Measurements from ENCODE around the gene IFFO2. TPM values are rescaled to one million over a fixed set of nuclear protein-coding genes. Genes with fewer than 3 reads are reported as not detected.
A peak's percentile ranks its signal among the peaks of the same experiment; 100 is the strongest.

The IFFO2 gene
- total and polyA plus RNA-seq, 2 of the 13 experiments (the other 11 are each of a cell fraction or from before 2014, with no cell fraction given), result 7.3 to 16.7 TPM

DNA sequence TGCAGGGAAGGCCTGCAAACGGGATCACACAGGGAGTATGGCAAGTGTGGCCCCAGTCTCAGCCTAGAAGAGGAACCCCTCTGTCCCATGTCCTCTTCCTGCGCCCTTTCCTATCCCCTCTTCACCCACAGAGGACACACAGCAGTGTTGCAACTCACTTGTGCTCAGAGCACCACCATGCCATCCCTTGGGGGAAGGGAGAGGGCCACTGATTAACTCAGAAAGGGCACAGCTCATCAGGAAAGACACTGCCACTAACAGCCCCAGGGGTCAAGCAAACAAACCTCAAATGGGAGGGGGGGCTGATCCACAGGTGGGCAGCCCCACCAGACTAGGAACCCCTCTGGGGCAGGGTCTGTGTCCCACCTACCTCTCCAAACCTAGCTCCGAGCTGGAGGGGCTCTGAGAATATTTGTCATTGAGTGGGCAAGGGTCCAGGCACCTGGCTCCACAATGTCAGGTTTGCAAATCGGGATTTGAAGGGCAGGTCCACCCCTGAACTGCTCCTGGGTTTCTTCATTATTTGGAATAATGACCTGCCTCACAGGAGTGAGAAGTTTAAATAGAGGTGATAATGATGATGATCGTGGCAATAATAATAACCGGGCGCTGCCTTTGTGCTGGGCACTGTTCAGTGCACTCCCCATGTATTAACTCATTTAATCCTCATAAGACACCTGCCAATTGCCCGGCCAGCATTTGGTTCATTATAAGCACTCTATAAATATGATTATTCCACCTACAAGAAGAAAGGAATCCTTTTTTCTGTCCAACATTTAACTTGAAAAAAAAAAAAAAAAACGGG lies 55.1 kb downstream of the IFFO2 start (continued):
- TF ChIP-seq, protein P1, sequence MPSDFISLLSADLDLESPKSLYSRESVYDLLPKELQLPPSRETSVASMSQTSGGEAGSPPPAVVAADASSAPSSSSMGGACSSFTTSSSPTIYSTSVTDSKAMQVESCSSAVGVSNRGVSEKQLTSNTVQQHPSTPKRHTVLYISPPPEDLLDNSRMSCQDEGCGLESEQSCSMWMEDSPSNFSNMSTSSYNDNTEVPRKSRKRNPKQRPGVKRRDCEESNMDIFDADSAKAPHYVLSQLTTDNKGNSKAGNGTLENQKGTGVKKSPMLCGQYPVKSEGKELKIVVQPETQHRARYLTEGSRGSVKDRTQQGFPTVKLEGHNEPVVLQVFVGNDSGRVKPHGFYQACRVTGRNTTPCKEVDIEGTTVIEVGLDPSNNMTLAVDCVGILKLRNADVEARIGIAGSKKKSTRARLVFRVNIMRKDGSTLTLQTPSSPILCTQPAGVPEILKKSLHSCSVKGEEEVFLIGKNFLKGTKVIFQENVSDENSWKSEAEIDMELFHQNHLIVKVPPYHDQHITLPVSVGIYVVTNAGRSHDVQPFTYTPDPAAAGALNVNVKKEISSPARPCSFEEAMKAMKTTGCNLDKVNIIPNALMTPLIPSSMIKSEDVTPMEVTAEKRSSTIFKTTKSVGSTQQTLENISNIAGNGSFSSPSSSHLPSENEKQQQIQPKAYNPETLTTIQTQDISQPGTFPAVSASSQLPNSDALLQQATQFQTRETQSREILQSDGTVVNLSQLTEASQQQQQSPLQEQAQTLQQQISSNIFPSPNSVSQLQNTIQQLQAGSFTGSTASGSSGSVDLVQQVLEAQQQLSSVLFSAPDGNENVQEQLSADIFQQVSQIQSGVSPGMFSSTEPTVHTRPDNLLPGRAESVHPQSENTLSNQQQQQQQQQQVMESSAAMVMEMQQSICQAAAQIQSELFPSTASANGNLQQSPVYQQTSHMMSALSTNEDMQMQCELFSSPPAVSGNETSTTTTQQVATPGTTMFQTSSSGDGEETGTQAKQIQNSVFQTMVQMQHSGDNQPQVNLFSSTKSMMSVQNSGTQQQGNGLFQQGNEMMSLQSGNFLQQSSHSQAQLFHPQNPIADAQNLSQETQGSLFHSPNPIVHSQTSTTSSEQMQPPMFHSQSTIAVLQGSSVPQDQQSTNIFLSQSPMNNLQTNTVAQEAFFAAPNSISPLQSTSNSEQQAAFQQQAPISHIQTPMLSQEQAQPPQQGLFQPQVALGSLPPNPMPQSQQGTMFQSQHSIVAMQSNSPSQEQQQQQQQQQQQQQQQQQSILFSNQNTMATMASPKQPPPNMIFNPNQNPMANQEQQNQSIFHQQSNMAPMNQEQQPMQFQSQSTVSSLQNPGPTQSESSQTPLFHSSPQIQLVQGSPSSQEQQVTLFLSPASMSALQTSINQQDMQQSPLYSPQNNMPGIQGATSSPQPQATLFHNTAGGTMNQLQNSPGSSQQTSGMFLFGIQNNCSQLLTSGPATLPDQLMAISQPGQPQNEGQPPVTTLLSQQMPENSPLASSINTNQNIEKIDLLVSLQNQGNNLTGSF (CRISPR knock-in tag; IDR thresholded peaks at IDR 0.05), result no peak
- TF ChIP-seq ZNF263 (CRISPR knock-in tag; IDR thresholded peaks at IDR 0.05), result peak; percentile 91
- TF ChIP-seq ZNF879 (CRISPR knock-in tag; IDR thresholded peaks at IDR 0.05), result no peak
- TF ChIP-seq ZIK1 (CRISPR knock-in tag; IDR thresholded peaks at IDR 0.05; ENCODE audit: borderline replicate concordance, low read depth), result no peak
- no peak for TF ChIP-seq NFIC (IDR thresholded peaks at IDR 0.05; ENCODE audit: low read length)
- TF ChIP-seq, protein P2, sequence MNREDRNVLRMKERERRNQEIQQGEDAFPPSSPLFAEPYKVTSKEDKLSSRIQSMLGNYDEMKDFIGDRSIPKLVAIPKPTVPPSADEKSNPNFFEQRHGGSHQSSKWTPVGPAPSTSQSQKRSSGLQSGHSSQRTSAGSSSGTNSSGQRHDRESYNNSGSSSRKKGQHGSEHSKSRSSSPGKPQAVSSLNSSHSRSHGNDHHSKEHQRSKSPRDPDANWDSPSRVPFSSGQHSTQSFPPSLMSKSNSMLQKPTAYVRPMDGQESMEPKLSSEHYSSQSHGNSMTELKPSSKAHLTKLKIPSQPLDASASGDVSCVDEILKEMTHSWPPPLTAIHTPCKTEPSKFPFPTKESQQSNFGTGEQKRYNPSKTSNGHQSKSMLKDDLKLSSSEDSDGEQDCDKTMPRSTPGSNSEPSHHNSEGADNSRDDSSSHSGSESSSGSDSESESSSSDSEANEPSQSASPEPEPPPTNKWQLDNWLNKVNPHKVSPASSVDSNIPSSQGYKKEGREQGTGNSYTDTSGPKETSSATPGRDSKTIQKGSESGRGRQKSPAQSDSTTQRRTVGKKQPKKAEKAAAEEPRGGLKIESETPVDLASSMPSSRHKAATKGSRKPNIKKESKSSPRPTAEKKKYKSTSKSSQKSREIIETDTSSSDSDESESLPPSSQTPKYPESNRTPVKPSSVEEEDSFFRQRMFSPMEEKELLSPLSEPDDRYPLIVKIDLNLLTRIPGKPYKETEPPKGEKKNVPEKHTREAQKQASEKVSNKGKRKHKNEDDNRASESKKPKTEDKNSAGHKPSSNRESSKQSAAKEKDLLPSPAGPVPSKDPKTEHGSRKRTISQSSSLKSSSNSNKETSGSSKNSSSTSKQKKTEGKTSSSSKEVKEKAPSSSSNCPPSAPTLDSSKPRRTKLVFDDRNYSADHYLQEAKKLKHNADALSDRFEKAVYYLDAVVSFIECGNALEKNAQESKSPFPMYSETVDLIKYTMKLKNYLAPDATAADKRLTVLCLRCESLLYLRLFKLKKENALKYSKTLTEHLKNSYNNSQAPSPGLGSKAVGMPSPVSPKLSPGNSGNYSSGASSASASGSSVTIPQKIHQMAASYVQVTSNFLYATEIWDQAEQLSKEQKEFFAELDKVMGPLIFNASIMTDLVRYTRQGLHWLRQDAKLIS (CRISPR knock-in tag; IDR thresholded peaks at IDR 0.05), result peak; percentile 82; the same call in 1 of the 2 replicates
- TF ChIP-seq ZNF577 (CRISPR knock-in tag; IDR thresholded peaks at IDR 0.05; ENCODE audit: borderline replicate concordance, low read depth), result no peak
- TF ChIP-seq RBM39 (IDR thresholded peaks at IDR 0.05; ENCODE audit: low read depth, low read length, poor library complexity, severe bottlenecking), result no peak
- TF ChIP-seq MBNL3 (CRISPR knock-in tag; conservative IDR thresholded peaks at IDR 0.05), result no peak
- no peak for TF ChIP-seq ZNF773 (CRISPR knock-in tag; IDR thresholded peaks at IDR 0.05; ENCODE audit: borderline replicate concordance)
- TF ChIP-seq, protein P3, sequence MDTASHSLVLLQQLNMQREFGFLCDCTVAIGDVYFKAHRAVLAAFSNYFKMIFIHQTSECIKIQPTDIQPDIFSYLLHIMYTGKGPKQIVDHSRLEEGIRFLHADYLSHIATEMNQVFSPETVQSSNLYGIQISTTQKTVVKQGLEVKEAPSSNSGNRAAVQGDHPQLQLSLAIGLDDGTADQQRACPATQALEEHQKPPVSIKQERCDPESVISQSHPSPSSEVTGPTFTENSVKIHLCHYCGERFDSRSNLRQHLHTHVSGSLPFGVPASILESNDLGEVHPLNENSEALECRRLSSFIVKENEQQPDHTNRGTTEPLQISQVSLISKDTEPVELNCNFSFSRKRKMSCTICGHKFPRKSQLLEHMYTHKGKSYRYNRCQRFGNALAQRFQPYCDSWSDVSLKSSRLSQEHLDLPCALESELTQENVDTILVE (CRISPR knock-in tag; IDR thresholded peaks at IDR 0.05), result peak; percentile 46; the same call in 1 of the 2 replicates
- no peak for TF ChIP-seq SYNCRIP (IDR thresholded peaks at IDR 0.05; ENCODE audit: insufficient read depth, low read depth, low read length)
- TF ChIP-seq, protein P4, sequence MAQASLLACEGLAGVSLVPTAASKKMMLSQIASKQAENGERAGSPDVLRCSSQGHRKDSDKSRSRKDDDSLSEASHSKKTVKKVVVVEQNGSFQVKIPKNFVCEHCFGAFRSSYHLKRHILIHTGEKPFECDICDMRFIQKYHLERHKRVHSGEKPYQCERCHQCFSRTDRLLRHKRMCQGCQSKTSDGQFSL (CRISPR knock-in tag; IDR thresholded peaks at IDR 0.05), result peak; percentile 39; the same call in 1 of the 2 replicates
- TF ChIP-seq, protein P5, sequence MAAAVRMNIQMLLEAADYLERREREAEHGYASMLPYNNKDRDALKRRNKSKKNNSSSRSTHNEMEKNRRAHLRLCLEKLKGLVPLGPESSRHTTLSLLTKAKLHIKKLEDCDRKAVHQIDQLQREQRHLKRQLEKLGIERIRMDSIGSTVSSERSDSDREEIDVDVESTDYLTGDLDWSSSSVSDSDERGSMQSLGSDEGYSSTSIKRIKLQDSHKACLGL (CRISPR knock-in tag; IDR thresholded peaks at IDR 0.05), result no peak
- TF ChIP-seq ZNF567 (CRISPR knock-in tag; IDR thresholded peaks at IDR 0.05; ENCODE audit: borderline replicate concordance), result no peak
- peak; percentile 45; the same call in 1 of the 2 replicates for TF ChIP-seq HHEX (CRISPR knock-in tag; IDR thresholded peaks at IDR 0.05)
